HG03378 (cell line): Measurements from ENCODE around the gene SLX9.
"Not testable (repeated sequence)": the region's sequence is repeated elsewhere in the genome, so short reads cannot be mapped to it uniquely, and the experiment has no call there.

Experiments
- ATAC-seq: cut with Tn5 transposase; IDR thresholded peaks from one replicate; pipeline ENCODE4 v1.9.1; 2021; ENCODE audit warnings: mild to moderate bottlenecking, moderate library complexity; ENCODE audit not compliant: unreplicated experiment

SLX9 gene

DNA sequence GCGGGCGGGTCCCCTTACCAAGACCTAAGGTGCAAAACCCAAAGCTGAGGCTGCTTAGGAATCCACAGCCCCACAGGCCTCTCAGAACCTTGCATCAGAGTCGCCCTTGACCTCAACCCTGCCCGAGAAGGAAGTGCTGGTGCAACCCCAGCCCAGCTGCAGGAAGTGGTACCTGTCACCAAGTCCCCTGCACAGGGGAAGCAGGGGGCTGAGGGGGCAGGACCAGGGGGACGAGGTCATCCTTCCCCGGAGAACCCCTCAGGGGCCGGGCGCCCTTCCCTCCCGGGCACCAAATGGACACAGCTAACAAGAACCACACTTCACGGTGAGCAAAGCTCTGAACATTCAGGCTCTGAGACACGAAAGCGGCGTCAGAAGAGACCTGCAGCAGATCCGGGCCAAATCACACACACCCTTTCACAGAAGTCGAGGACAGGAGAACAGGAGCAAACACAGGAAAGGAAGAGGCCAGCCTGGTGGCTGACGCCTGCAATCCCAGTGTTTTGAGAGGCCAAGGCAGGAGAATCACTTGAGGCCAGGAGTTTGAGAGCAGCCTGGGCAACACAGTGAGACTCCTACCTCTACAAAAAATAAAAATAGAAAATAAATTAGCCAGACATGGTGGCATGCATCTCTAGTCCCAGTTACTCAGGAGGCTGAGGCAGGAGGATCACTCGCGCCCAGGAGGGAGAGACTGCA lies 25.5 kb upstream of the SLX9 start:
- ATAC-seq = no peak

- ATAC-seq = no peak
These were observed 22.9 kb upstream of the SLX9 start for GRCh38 chr21:44916965-44917364.

GRCh38 chr21:44917446-44918106 lies 22.3 kb upstream of the SLX9 start:
- no peak for ATAC-seq

DNA sequence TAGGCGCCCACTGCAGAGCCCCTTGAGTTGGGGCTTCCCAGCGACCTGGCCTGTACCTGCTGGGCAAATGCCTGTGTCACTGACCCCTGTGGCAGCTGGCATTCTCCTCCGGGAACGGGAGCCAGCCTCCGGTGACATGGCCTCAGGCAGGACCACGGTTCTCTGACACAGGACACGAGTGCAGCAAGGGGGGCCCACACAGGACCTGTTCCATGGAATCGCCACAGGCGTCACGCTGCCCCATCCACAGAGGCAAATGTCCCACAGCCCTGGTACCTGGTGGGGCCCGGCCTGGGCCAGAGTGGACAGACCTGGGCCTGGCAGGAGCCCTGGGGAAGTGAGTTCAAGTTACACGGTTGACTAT lies 21.7 kb upstream of the SLX9 start:
- ATAC-seq = no peak

DNA sequence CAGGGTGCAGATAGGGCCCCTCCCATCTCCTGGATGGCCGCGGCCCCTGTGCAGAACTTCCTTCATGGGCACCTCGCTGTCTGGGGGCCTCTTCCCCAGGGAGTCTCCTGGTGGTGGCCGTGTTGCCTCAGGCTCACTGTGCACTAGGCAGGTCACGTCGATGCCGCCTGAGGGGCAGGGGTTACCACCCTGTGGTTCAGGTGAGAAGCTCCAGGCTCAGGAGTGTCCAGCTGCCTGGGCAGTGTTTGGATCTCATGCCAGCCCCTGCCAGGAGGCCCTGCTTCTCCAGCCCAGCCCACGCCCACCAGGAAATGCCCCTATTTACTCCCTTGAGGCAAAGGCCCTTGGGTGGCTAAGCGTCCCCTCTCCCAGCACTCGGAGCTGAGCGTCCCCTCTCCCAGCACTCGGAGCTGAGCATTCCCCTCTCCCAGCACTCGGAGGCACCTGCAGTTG lies 21.2 kb upstream of the SLX9 start:
- no peak for ATAC-seq

- ATAC-seq = no peak
These were observed 20.5 kb upstream of the SLX9 start for GRCh38 chr21:44919111-44919912.

- ATAC-seq = peak; percentile 4
These were observed 19.7 kb upstream of the SLX9 start for GRCh38 chr21:44919913-44920693.

GRCh38 chr21:44920694-44921604 lies 18.9 kb upstream of the SLX9 start, which contains the start of gene ITGB2:
TSS of gene ITGB2 (minus strand) at chr21:44920899. CDS start at chr21:44910782, 10,117 bp downstream.
- ATAC-seq = peak; percentile 67

DNA sequence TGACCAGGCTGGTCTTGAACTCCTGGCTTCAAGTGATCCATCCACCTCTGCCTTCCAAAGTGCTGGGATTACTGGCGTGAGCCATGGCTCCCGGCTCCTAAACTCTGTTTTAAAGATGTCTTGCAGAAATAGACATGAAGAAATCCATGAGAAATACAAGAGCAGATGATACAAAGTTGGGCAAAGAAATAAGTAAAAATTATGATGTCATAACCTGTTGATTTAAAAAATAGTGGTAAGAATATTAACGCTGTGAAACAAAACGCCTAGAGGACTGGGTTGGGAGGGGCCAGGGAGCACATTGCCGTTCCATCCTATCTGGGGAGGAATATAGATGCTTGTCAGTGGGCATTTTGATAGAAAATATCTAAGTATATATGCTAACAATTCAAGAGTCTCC lies 17.9 kb upstream of the SLX9 start:
- ATAC-seq = no peak

GRCh38 chr21:44923480-44924084 lies 16.2 kb upstream of the SLX9 start:
- no peak for ATAC-seq

- no peak for ATAC-seq
These were observed 15.0 kb upstream of the SLX9 start for GRCh38 chr21:44924606-44925377.

DNA sequence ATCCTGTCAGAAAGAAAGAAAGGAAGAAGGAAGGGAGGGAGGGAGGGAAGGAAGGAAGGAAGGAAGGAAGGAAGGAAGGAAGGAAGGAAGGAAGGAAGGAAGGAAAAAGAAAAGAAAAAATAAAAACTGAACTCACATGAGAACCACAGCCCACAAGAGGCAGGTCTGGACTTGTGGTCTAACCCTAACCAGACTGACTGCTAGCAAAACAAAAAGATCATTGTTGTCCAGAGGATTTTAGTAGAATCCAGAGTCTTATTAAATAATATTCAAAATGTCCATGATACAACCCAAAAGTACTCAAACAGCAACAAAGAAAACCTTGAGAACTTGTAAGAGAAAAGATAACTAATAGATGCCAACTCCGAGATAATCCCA lies 14.5 kb upstream of the SLX9 start:
- ATAC-seq = no peak

DNA sequence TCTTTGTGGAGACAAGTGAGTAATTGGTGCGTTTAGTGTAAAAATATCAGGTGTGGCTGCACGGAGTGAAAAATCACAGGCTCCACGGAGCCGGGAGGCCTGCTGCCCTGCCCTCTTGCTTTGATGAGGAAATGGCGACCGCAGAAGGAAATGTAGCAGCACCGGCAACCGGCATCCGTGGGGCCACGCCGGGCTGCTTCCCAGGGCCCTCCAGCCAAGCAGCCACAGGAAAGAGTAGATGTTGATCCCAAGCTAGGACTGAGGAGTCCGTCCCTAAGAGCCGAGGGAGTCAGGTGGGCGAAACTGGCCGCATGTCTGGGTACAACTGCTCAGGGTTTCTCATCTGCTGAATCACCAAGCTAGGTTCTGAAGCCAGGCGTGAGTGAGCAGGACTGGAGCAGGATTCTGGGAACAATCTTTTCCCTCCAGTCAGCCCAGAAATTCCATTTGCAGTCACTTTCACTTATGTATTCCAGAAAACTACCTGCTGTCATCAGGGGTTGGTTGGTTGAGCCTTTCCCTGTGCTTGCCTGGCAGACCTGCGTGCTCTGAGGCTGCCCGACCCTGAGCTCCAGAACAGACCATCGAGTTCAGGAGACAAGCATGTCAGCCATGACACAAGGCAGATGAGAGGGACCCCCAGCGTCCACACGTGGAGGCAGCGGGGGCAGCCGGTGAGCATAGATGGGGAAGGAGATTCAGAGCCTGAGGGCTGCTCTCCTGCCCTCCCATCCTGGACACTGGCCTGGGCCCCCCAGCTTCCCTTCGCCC lies 13.3 kb upstream of the SLX9 start:
- ATAC-seq = no peak

- ATAC-seq = no peak
These were observed 12.6 kb upstream of the SLX9 start for GRCh38 chr21:44927259-44927586.

GRCh38 chr21:44927587-44928461 lies 12.0 kb upstream of the SLX9 start:
- no peak for ATAC-seq

GRCh38 chr21:44928500-44929241 lies 11.2 kb upstream of the SLX9 start:
- ATAC-seq = not testable (repeated sequence)
